Choroid plexus epithelial cell (primary cell): Measurements from ENCODE around the gene MYCBP2.
A peak's percentile ranks its signal among the peaks of the same experiment; 100 is the strongest.
"Not testable (repeated sequence)": the region's sequence is repeated elsewhere in the genome, so short reads cannot be mapped to it uniquely, and the experiment has no call there.

Source experiments
- DNase-seq: peaks from one replicate; pipeline ENCODE4 v3.0.0-alpha.2; 2010; ENCODE audit warnings: low read depth
- H3K4me3 ChIP-seq: 2 replicates; pipeline ENCODE4 v1.5.1; 2011; ENCODE audit warnings: low read depth, mild to moderate bottlenecking, control low read depth, low read length, moderate library complexity
- CTCF ChIP-seq: conservative IDR thresholded peaks from 2 replicates; pipeline ENCODE4 v1.5.1; 2011; ENCODE audit warnings: low read depth, mild to moderate bottlenecking, control low read depth, inconsistent platforms, low read length, moderate library complexity

The MYCBP2 gene

GRCh38 chr13:77325371-77325980 is 1.4 kb downstream of the MYCBP2 start:
- peak overlapping the region; percentile 89 for H3K4me3 ChIP-seq
- peak; percentile 27 for DNase-seq
- no peak for TF ChIP-seq CTCF

GRCh38 chr13:77323858-77324257 is 3.0 kb downstream of the MYCBP2 start:
- no peak for TF ChIP-seq CTCF
- H3K4me3 ChIP-seq: no peak overlapping the region
- DNase-seq: no peak

- DNase-seq: no peak
- H3K4me3 ChIP-seq: no peak overlapping the region
- no peak for TF ChIP-seq CTCF
Observed at GRCh38 chr13:77319536-77319935, 7.4 kb downstream of the MYCBP2 start.

- TF ChIP-seq CTCF: no peak
- no peak for DNase-seq
- no peak overlapping the region for H3K4me3 ChIP-seq
Observed at GRCh38 chr13:77318741-77319140, 8.2 kb downstream of the MYCBP2 start.

- TF ChIP-seq CTCF: no peak
- no peak overlapping the region for H3K4me3 ChIP-seq
- no peak for DNase-seq
Observed at GRCh38 chr13:77316430-77316829, 10.5 kb downstream of the MYCBP2 start.

- not testable (repeated sequence) for H3K4me3 ChIP-seq, DNase-seq
Observed at GRCh38 chr13:77315509-77315908, 11.4 kb downstream of the MYCBP2 start.

- no peak overlapping the region for H3K4me3 ChIP-seq
- TF ChIP-seq CTCF: no peak
- no peak for DNase-seq
Observed at GRCh38 chr13:77313923-77314322, 13.0 kb downstream of the MYCBP2 start.

GRCh38 chr13:77312311-77312710 is 14.6 kb downstream of the MYCBP2 start:
- no peak for TF ChIP-seq CTCF
- H3K4me3 ChIP-seq: no peak overlapping the region
- no peak for DNase-seq
